Subcutaneous adipose tissue (tissue), 4 donors: ENCODE data around the gene C10orf105. TPM values are rescaled to one million over a fixed set of nuclear protein-coding genes. Genes with fewer than 3 reads are reported as not detected.

Source experiments
- CTCF ChIP-seq: fragments of 450-650 bp; IDR thresholded peaks from one replicate; pipeline ENCODE4 v1.5.1; 2016; ENCODE audit warnings: low read depth, mild to moderate bottlenecking, control low read depth, antibody characterized with exemption, moderate library complexity
- total RNA-seq, 4 donors: library from RNA; depleted of rRNA; stranded (reverse); fragments of >200 nt; gene quantifications; one replicate each; pipeline ENCODE4 v1.1.0, GENCODE V29; 2016

Gene C10orf105
- total RNA-seq, 4 donors from 2014 or later, result 0.19 to 0.22 TPM; not detected in 2

- TF ChIP-seq CTCF, result no peak
Observed at GRCh38 chr10:71762324-71762723, 42.7 kb upstream of the C10orf105 start.

GRCh38 chr10:71761541-71762113 is 42.0 kb upstream of the C10orf105 start:
- no peak for TF ChIP-seq CTCF

GRCh38 chr10:71761105-71761511 is 41.5 kb upstream of the C10orf105 start:
- TF ChIP-seq CTCF, result no peak

GRCh38 chr10:71757399-71757922 is 37.9 kb upstream of the C10orf105 start:
- no peak for TF ChIP-seq CTCF

- no peak for TF ChIP-seq CTCF
Observed at GRCh38 chr10:71756311-71757191, 37.0 kb upstream of the C10orf105 start.

GRCh38 chr10:71755179-71755879 is 35.8 kb upstream of the C10orf105 start:
- no peak for TF ChIP-seq CTCF

GRCh38 chr10:71754562-71754961 is 35.0 kb upstream of the C10orf105 start:
- no peak for TF ChIP-seq CTCF
